Measurements from ENCODE around the gene TMEM88. TPM values are rescaled to one million over a fixed set of nuclear protein-coding genes. Genes with fewer than 3 reads are reported as not detected.
A peak's percentile ranks its signal among the peaks of the same experiment; 100 is the strongest.

The TMEM88 gene
- total and polyA plus RNA-seq, 2 of the 13 experiments (the other 11 are each of a cell fraction or from before 2014, with no cell fraction given): 0.31 to 0.66 TPM

DNA sequence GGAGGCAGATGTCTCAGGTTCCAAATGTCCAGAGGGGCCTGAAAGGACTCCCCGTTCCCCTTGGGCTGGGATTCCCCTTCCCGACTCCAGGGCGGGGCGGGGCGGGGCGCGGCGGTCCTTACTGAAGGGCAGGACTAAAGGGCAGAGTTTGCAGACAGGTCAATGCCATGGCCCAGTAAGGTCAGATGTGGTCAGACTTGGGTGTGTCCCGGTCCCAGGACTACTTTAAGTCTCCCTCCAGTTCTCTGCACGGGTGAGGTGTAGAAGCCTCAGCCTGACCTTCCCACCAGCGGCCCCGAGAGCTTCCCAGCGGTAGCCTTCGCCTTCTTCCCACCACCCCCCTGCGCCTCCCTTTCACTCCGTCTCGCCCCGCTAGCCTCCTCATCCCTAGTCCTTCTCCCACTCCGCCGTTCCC is 20.3 kb upstream of the TMEM88 start:
- WGBS (ENCODE audit: low lambda C conversion rate): 3% methylated on average over 14 of the region's 20 CpGs
- no peaks in the 10 kb centered on the region for H3K36me3 ChIP-seq (replicated peaks in 1 of 2; ENCODE audit: control insufficient read depth in 1 of 2, insufficient read depth in 2 of 2, low read length in 2 of 2)
- H3K4me3 ChIP-seq (replicated peaks in 1 of 3; ENCODE audit: insufficient read depth in 1 of 3, low read depth in 2 of 3, low read length in 3 of 3): peak overlapping the region; percentile 54 to 92 (median 65)
- BruUV-seq (replicated peaks): no TSS peak
- ATAC-seq (peak; percentile 3), DNase-seq (ENCODE audit: low spot score) (peak; percentile 64), FAIRE-seq (no peak)
- peak overlapping the region; percentile 89; the same call in 1 of the 2 replicates for H3K9ac ChIP-seq (ENCODE audit: insufficient read depth, low read depth, low read length)
- peaks cover 52% of the 10 kb centered on the region for H3K4me1 ChIP-seq (ENCODE audit: insufficient read depth, low read length)
- in situ Hi-C loops (cut with HindIII; ENCODE audit: extremely low pct_ligation_motif_present, low pct_unique_long_range_greater_than_20kb): no loop called here
- H2AFZ ChIP-seq (ENCODE audit: low read length): no peak overlapping the region
- H3K79me2 ChIP-seq (ENCODE audit: insufficient read depth, low read length): peaks cover 16% of the 10 kb centered on the region
- H4K20me1 ChIP-seq (ENCODE audit: insufficient read depth, low read length): no peaks in the 10 kb centered on the region; the same call in 1 of the 2 replicates
- intact Hi-C loops (cut with micrococcal nuclease; ENCODE audit: unreplicated experiment): loop anchor here (5.0 kb wide), 1 partner anchor 87 kb away; no protein-coding TSS in a partner anchor
- peaks cover 6 to 23% of the 10 kb centered on the region in 2 experiments; a peak in 4 of 5 replicates for H3K27me3 ChIP-seq (ENCODE audit: control insufficient read depth in 1 of 2, insufficient read depth in 2 of 2, low read length in 2 of 2)
- H3K9me3 ChIP-seq (ENCODE audit: low read length): no peaks in the 10 kb centered on the region
- ChIA-PET POLR2A (interaction anchor here (4.2 to 8.2 kb wide), 3 partner anchors 9 to 148 kb away, joined by 31 to 159 read pairs (median 104); partner anchors contain the start of genes CYB5D1, NAA38, TMEM88 and TP53), CTCF (ENCODE audit: low intra/inter-chr PET ratio, low total read pairs) (interaction anchor here (1.1 to 1.2 kb wide), 2 partner anchors 17 to 63 kb away, joined by 5 to 6 read pairs; no protein-coding TSS in a partner anchor)
- peak overlapping the region; percentile 84 for H3K4me2 ChIP-seq (ENCODE audit: low read depth, low read length)
- H3K27ac ChIP-seq (ENCODE audit: extremely low read length, insufficient read depth, low read length): peak overlapping the region; percentile 92
- TF ChIP-seq ZNF558 (CRISPR knock-in tag; IDR thresholded peaks at IDR 0.05; ENCODE audit: borderline replicate concordance) (no peak), ZNF737 (CRISPR knock-in tag; IDR thresholded peaks at IDR 0.05; ENCODE audit: borderline replicate concordance) (no peak), ZSCAN25 (CRISPR knock-in tag; IDR thresholded peaks at IDR 0.05) (no peak), SP4 (CRISPR knock-in tag; IDR thresholded peaks at IDR 0.05) (0 out of 2 replicates have a peak, but pooled peaks have one; percentile 6), RFX5 (IDR thresholded peaks at IDR 0.05; ENCODE audit: low read depth, low read length) (no peak), ZNF362 (CRISPR knock-in tag; IDR thresholded peaks at IDR 0.05; ENCODE audit: borderline replicate concordance) (no peak), KLF15 (CRISPR knock-in tag; IDR thresholded peaks at IDR 0.05; ENCODE audit: borderline replicate concordance) (no peak), KDM3A (CRISPR knock-in tag; IDR thresholded peaks at IDR 0.05; ENCODE audit: low read depth) (no peak), FOXK1 (CRISPR knock-in tag; IDR thresholded peaks at IDR 0.05; ENCODE audit: borderline replicate concordance, low read depth) (no peak), ZFP82 (CRISPR knock-in tag; IDR thresholded peaks at IDR 0.05; ENCODE audit: borderline replicate concordance) (peak; percentile 53; the same call in 1 of the 2 replicates), ZNF331 (CRISPR knock-in tag; IDR thresholded peaks at IDR 0.05) (no peak), PITX1 (CRISPR knock-in tag; IDR thresholded peaks at IDR 0.05) (0 out of 2 replicates have a peak, but pooled peaks have one; percentile 7), ZNF17 (CRISPR knock-in tag; IDR thresholded peaks at IDR 0.05) (no peak), GATAD2A (CRISPR knock-in tag; IDR thresholded peaks at IDR 0.05) (no peak)
- TF ChIP-seq, protein P1, sequence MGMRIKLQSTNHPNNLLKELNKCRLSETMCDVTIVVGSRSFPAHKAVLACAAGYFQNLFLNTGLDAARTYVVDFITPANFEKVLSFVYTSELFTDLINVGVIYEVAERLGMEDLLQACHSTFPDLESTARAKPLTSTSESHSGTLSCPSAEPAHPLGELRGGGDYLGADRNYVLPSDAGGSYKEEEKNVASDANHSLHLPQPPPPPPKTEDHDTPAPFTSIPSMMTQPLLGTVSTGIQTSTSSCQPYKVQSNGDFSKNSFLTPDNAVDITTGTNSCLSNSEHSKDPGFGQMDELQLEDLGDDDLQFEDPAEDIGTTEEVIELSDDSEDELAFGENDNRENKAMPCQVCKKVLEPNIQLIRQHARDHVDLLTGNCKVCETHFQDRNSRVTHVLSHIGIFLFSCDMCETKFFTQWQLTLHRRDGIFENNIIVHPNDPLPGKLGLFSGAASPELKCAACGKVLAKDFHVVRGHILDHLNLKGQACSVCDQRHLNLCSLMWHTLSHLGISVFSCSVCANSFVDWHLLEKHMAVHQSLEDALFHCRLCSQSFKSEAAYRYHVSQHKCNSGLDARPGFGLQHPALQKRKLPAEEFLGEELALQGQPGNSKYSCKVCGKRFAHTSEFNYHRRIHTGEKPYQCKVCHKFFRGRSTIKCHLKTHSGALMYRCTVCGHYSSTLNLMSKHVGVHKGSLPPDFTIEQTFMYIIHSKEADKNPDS (CRISPR knock-in tag; IDR thresholded peaks at IDR 0.05): no peak
- TF ChIP-seq, protein P2, sequence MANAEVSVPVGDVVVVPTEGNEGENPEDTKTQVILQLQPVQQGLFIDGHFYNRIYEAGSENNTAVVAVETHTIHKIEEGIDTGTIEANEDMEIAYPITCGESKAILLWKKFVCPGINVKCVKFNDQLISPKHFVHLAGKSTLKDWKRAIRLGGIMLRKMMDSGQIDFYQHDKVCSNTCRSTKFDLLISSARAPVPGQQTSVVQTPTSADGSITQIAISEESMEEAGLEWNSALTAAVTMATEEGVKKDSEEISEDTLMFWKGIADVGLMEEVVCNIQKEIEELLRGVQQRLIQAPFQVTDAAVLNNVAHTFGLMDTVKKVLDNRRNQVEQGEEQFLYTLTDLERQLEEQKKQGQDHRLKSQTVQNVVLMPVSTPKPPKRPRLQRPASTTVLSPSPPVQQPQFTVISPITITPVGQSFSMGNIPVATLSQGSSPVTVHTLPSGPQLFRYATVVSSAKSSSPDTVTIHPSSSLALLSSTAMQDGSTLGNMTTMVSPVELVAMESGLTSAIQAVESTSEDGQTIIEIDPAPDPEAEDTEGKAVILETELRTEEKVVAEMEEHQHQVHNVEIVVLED (CRISPR knock-in tag; IDR thresholded peaks at IDR 0.05; ENCODE audit: borderline replicate concordance): 0 out of 2 replicates have a peak, but pooled peaks have one; percentile 17
- TF ChIP-seq, protein P3, sequence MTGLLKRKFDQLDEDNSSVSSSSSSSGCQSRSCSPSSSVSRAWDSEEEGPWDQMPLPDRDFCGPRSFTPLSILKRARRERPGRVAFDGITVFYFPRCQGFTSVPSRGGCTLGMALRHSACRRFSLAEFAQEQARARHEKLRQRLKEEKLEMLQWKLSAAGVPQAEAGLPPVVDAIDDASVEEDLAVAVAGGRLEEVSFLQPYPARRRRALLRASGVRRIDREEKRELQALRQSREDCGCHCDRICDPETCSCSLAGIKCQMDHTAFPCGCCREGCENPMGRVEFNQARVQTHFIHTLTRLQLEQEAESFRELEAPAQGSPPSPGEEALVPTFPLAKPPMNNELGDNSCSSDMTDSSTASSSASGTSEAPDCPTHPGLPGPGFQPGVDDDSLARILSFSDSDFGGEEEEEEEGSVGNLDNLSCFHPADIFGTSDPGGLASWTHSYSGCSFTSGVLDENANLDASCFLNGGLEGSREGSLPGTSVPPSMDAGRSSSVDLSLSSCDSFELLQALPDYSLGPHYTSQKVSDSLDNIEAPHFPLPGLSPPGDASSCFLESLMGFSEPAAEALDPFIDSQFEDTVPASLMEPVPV (CRISPR knock-in tag; IDR thresholded peaks at IDR 0.05): peak; percentile 18; the same call in 1 of the 2 replicates

Measured in HepG2 (cell line).